ENCODE measurements around the gene PLXNA2. TPM values are rescaled to one million over a fixed set of nuclear protein-coding genes. Genes with fewer than 3 reads are reported as not detected.
A peak's percentile ranks its signal among the peaks of the same experiment; 100 is the strongest.

PLXNA2 gene
- total and polyA plus RNA-seq, 2 of the 4 experiments (the other 2 are of a cell fraction), result 0.72 to 1.1 TPM

DNA sequence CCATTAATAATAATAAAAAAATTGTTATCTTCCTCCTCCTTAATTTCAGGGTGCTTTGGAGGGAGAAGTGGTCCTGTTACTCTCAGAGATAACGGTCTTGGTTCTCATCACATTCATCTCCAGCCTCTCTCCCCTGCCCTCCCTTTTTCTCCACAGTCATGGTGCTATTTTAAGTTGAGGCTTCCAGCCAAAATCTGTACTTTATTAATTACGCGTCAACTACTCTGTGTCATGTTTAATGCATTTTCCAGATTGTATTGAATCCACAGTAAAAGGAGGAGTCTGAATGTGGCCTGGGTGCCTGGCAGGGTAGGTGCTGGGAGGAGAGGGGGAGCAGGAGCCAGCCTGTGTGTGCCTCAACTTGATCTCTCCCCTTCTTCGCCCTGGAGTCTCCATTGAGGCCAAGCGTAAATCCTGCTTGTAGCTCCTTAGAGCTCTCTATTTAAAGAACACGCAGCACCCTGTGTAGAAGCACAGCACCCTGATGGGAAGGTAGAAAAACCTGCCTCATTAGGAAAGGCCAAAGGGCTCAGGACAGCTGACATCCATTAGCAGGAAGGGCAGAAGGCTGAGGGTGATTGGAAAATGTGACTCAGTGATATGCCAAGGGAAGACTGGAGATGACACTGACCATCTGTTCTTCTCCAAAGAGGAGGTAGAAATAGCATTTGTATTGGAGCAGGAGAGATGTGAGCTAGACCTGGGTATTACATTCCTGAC, 82.4 kb downstream of the PLXNA2 start:
- intact Hi-C loops (cut with micrococcal nuclease) (no loop called here), in situ Hi-C loops (cut with MboI; ENCODE audit: low sequenced_read_pairs) (no loop called here), dilution Hi-C loops (cut with HindIII; ENCODE audit: low sequenced_read_pairs, unreplicated experiment) (no loop called here)
- Histone ChIP-seq H3K4ac (ENCODE audit: low read depth, low read length) (peak overlapping the region; percentile 69; the same call in 1 of the 2 replicates), H4K91ac (ENCODE audit: insufficient read depth, low read depth, low read length) (no peak overlapping the region), H3K27me3 (ENCODE audit: control insufficient read depth, insufficient read depth, low read length) (no peaks in the 10 kb centered on the region; the same call in 1 of the 2 replicates), H3K56ac (ENCODE audit: extremely low read depth, insufficient read depth, low read length) (no peak overlapping the region), H2BK120ac (ENCODE audit: low read depth, low read length) (peak overlapping the region; percentile 26; the same call in 1 of the 2 replicates), H3K9me1 (ENCODE audit: insufficient read depth, low read length) (peaks cover 15% of the 10 kb centered on the region), H2BK15ac (ENCODE audit: low read depth, low read length) (peak overlapping the region; percentile 58; the same call in 1 of the 3 replicates), H3K4me2 (ENCODE audit: low read depth, low read length) (no peak overlapping the region), H4K8ac (ENCODE audit: low read depth in 2 of 2, low read length in 2 of 2) (peak overlapping the region in 1 of 2 experiments; percentile 63; a peak in 1 of 4 replicates), H4K20me1 (ENCODE audit: insufficient read depth, low read length) (no peaks in the 10 kb centered on the region), H3K4me1 (ENCODE audit: control insufficient read depth, insufficient read depth, low read length) (peaks cover 18% of the 10 kb centered on the region), H3K9me3 (ENCODE audit: control insufficient read depth, insufficient read depth, low read length) (no peaks in the 10 kb centered on the region), H2BK5ac (ENCODE audit: low read depth, low read length, poor library complexity, severe bottlenecking) (no peak overlapping the region), H4K5ac (ENCODE audit: low read depth, low read length) (no peak overlapping the region), H3K18ac (ENCODE audit: low read depth, low read length) (peak overlapping the region; percentile 21; the same call in 1 of the 2 replicates), H3K79me1 (ENCODE audit: low read depth in 1 of 2, low read length in 2 of 2) (0 out of 4 replicates have a peak, but pooled peaks cover 0 to 8% of the 10 kb centered on the region in 2 experiments), H2AK9ac (replicated peaks; ENCODE audit: low read depth, low read length, poor library complexity) (no peak overlapping the region), H3K27ac (ENCODE audit: insufficient read depth, low read length) (no peak overlapping the region), H2AFZ (replicated peaks; ENCODE audit: low read length, poor library complexity) (no peak overlapping the region), H3K9ac (ENCODE audit: low read depth, low read length) (no peak overlapping the region), H2BK20ac (ENCODE audit: low read depth, low read length) (no peak overlapping the region), H3K23ac (ENCODE audit: low read depth, low read length) (peak overlapping the region; percentile 84), H3K36me3 (ENCODE audit: control insufficient read depth, insufficient read depth, low read length) (no peaks in the 10 kb centered on the region), H2AK5ac (ENCODE audit: low read depth, low read length) (peak overlapping the region; percentile 54; the same call in 1 of the 2 replicates), H3K4me3 (ENCODE audit: insufficient read depth, low read depth, low read length) (no peak overlapping the region), H3K14ac (replicated peaks; ENCODE audit: low read depth, low read length) (peak overlapping the region; percentile 83)
- ChIA-PET POLR2A (ENCODE audit: unreplicated experiment) (no interaction called here), CTCF (interaction anchor here (1.2 kb wide), 1 partner anchor 77 kb away, joined by 3 read pairs; no protein-coding TSS in a partner anchor)
- TF ChIP-seq CEBPB (IDR thresholded peaks at IDR 0.05; ENCODE audit: low read depth, low read length) (no peak), RAD21 (IDR thresholded peaks at IDR 0.05; ENCODE audit: low read length) (no peak), CHD1 (IDR thresholded peaks at IDR 0.05; ENCODE audit: low read depth, low read length) (no peak), MXI1 (IDR thresholded peaks at IDR 0.05; ENCODE audit: borderline replicate concordance, low read depth, low read length) (no peak), RCOR1 (IDR thresholded peaks at IDR 0.05; ENCODE audit: insufficient replicate concordance, low read length) (no peak), RFX5 (IDR thresholded peaks at IDR 0.05; ENCODE audit: low read depth, low read length) (no peak), FOS (IDR thresholded peaks at IDR 0.05; ENCODE audit: low read depth, low read length) (no peak), MAZ (IDR thresholded peaks at IDR 0.05; ENCODE audit: borderline replicate concordance, low read depth, low read length) (no peak)
- TF ChIP-seq, protein P1, sequence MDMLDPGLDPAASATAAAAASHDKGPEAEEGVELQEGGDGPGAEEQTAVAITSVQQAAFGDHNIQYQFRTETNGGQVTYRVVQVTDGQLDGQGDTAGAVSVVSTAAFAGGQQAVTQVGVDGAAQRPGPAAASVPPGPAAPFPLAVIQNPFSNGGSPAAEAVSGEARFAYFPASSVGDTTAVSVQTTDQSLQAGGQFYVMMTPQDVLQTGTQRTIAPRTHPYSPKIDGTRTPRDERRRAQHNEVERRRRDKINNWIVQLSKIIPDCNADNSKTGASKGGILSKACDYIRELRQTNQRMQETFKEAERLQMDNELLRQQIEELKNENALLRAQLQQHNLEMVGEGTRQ (IDR thresholded peaks at IDR 0.05; ENCODE audit: low read depth, low read length), result no peak
- DNase-seq (peak; percentile 39), ATAC-seq (ENCODE audit: low read depth) (no peak; the same call in 1 of the 2 replicates)
- BruUV-seq (replicated peaks), result no TSS peak
- no CpG with 5 or more reads among the region's 6 CpGs for WGBS, 2 experiments (ENCODE audit: extremely low coverage in 2 of 2, insufficient read length in 1 of 2)
